ENCODE results near the gene NWD2. TPM values are rescaled to one million over a fixed set of nuclear protein-coding genes. Genes with fewer than 3 reads are reported as not detected.
A peak's percentile ranks its signal among the peaks of the same experiment; 100 is the strongest.

Gene NWD2
- total and polyA plus RNA-seq, 9 of the 15 experiments (the other 6 are each of a cell fraction or from before 2014, with no cell fraction given): not detected

DNA sequence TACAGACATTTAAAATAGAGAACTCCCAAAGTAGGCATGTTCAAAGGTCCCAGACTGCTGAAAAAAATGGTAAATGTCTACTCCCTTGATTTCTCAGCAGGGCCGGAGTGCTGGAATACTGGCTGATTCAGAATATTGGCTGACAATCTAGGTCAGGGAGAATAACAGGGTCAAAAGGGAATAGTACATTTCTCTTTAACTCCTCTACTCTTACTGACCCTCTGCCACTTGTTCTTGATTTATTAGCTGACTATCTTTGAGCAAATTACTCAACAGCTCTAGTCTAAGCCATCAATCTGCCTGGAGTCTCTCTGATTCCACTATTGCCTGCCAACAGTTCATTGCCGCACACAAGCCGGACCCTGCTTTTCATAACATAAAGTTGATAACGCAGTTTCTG is 19.7 kb upstream of the NWD2 start (continued):
- TF ChIP-seq IRF1 (CRISPR knock-in tag; IDR thresholded peaks at IDR 0.05; ENCODE audit: borderline replicate concordance): no peak

GRCh38 chr4:37225778-37226177 is 18.8 kb upstream of the NWD2 start:
- intact Hi-C loops (cut with micrococcal nuclease): no loop called here

More at GRCh38 chr4:37225778-37226177, 18.8 kb upstream of the NWD2 start:
- TF ChIP-seq, protein P1, sequence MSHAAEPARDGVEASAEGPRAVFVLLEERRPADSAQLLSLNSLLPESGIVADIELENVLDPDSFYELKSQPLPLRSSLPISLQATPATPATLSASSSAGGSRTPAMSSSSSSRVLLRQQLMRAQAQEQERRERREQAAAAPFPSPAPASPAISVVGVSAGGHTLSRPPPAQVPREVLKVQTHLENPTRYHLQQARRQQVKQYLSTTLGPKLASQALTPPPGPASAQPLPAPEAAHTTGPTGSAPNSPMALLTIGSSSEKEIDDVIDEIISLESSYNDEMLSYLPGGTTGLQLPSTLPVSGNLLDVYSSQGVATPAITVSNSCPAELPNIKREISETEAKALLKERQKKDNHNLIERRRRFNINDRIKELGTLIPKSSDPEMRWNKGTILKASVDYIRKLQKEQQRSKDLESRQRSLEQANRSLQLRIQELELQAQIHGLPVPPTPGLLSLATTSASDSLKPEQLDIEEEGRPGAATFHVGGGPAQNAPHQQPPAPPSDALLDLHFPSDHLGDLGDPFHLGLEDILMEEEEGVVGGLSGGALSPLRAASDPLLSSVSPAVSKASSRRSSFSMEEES (CRISPR knock-in tag; IDR thresholded peaks at IDR 0.05): peak; percentile 80
- TF ChIP-seq PATZ1 (CRISPR knock-in tag; IDR thresholded peaks at IDR 0.05; ENCODE audit: borderline replicate concordance): no peak
- TF ChIP-seq POLR2AphosphoS5 (IDR thresholded peaks at IDR 0.05; ENCODE audit: control insufficient read depth, insufficient read depth, low read depth, low read length): no peak
- TF ChIP-seq CTBP1 (IDR thresholded peaks at IDR 0.05; ENCODE audit: borderline replicate concordance): no peak
- TF ChIP-seq, protein P2, sequence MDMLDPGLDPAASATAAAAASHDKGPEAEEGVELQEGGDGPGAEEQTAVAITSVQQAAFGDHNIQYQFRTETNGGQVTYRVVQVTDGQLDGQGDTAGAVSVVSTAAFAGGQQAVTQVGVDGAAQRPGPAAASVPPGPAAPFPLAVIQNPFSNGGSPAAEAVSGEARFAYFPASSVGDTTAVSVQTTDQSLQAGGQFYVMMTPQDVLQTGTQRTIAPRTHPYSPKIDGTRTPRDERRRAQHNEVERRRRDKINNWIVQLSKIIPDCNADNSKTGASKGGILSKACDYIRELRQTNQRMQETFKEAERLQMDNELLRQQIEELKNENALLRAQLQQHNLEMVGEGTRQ (CRISPR knock-in tag; IDR thresholded peaks at IDR 0.05): 0 out of 2 replicates have a peak, but pooled peaks have one; percentile 33
- TF ChIP-seq E2F5 (CRISPR knock-in tag; IDR thresholded peaks at IDR 0.05): no peak
- no peaks in the 10 kb centered on the region for H4K20me1 ChIP-seq (replicated peaks; ENCODE audit: control insufficient read depth, insufficient read depth, low read length)
- ChIA-PET POLR2A (no interaction called here), CTCF (ENCODE audit: low intra/inter-chr PET ratio) (no interaction called here)
- H2AFZ ChIP-seq (ENCODE audit: low read depth, low read length): no peak overlapping the region
- in situ Hi-C loops (cut with MboI): no loop called here
- 0% methylated on average over 2 of the region's 2 CpGs for WGBS (ENCODE audit: insufficient coverage, low coverage, missing lambda C conversion rate)
- no peaks in the 10 kb centered on the region for H3K79me2 ChIP-seq (ENCODE audit: control insufficient read depth, insufficient read depth, low read length)
- no peaks in the 10 kb centered on the region for H3K9me1 ChIP-seq (ENCODE audit: control insufficient read depth, insufficient read depth, low read length)
- H3K4me3 ChIP-seq: no peak overlapping the region
- H3K9me3 ChIP-seq (replicated peaks; ENCODE audit: control insufficient read depth, insufficient read depth, low read depth, low read length): no peaks in the 10 kb centered on the region; the same call in 1 of the 2 replicates
- H3K27me3 ChIP-seq (ENCODE audit: control insufficient read depth in 2 of 2, insufficient read depth in 2 of 2, low read length in 2 of 2): no peaks in the 10 kb centered on the region
- H3K4me1 ChIP-seq (replicated peaks in 1 of 2; ENCODE audit: control insufficient read depth in 2 of 2, insufficient read depth in 2 of 2, low read length in 2 of 2): no peaks in the 10 kb centered on the region
- ATAC-seq (no peak), DNase-seq (ENCODE audit: extremely low read depth in 1 of 4, low spot score in 3 of 4) (peak in 1 of 4 experiments; percentile 2), FAIRE-seq (no peak)
- H3K36me3 ChIP-seq (ENCODE audit: control insufficient read depth, insufficient read depth, low read length): no peaks in the 10 kb centered on the region
- no TSS peak for BruUV-seq (replicated peaks)
- H3K27ac ChIP-seq (ENCODE audit: extremely low read depth, low read depth, low read length): no peak overlapping the region
- H3K4me2 ChIP-seq (ENCODE audit: insufficient read depth, low read length): no peak overlapping the region
- H3K9ac ChIP-seq (ENCODE audit: insufficient read depth in 1 of 2, low read depth in 2 of 2, low read length in 2 of 2): no peak overlapping the region
